ENCODE measurements around the gene CAPRIN1.
"Not testable (repeated sequence)": the region's sequence is repeated elsewhere in the genome, so short reads cannot be mapped to it uniquely, and the experiment has no call there.

CAPRIN1 gene

GRCh38 chr11:34063061-34063795, 11.7 kb downstream of the CAPRIN1 start:
- no peak for DNase-seq
- Mint-ChIP-seq H3K27me3 (no peaks in the 10 kb centered on the region), H3K4me3 (no peak overlapping the region), H3K36me3 (ENCODE audit: low read depth) (peaks cover 43% of the 10 kb centered on the region), H3K9me3 (no peaks in the 10 kb centered on the region), H3K27ac (peak overlapping the region; percentile 43), H3K4me1 (peaks cover 68% of the 10 kb centered on the region)
- ATAC-seq: no peak

- Mint-ChIP-seq H3K9me3 (no peaks in the 10 kb centered on the region), H3K4me3 (no peak overlapping the region), H3K36me3 (ENCODE audit: low read depth) (peaks cover 36% of the 10 kb centered on the region), H3K27ac (no peak overlapping the region), H3K4me1 (peaks cover 58% of the 10 kb centered on the region), H3K27me3 (no peaks in the 10 kb centered on the region)
- DNase-seq (no peak), ATAC-seq (no peak)
Measured at GRCh38 chr11:34064291-34064690, 12.8 kb downstream of the CAPRIN1 start.

DNA sequence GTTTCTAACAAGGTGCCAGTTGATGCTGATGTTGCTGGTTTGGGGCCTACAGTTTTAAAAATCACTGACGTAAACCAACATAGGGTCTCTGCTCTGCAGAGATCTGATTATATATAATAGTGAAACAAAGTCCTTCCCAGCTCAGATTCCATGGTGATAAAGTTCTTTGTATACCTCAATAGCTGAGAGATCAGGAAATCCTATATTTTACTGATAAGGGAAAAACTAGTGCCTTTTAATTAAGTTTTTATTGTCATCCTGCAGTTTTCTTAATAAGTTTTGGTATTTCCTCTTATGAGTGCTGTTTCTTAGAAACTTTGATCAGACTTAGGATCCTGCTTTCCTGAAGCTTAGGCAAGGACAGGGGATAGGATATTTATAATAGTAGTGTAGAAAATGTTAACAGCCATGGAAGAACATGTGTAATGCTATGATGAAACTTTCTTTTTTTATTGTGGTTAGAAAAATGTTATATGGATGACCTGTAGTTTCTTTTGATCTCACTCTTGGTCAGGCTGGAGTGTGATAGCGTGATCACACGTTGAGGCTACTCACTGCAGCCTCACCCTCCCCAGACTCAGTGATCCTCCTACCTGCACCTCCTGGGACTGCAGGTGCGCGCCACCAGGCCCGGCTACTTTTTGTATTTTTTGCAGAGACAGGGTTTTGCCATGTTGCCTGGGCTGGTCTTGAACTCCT, 14.1 kb downstream of the CAPRIN1 start:
- Mint-ChIP-seq H3K4me1 (peaks cover 59% of the 10 kb centered on the region), H3K4me3 (no peak overlapping the region), H3K27ac (no peak overlapping the region), H3K36me3 (ENCODE audit: low read depth) (peaks cover 39% of the 10 kb centered on the region), H3K27me3 (no peaks in the 10 kb centered on the region), H3K9me3 (no peaks in the 10 kb centered on the region)
- peak; percentile 81 for ATAC-seq
- peak; percentile 18 for DNase-seq

DNA sequence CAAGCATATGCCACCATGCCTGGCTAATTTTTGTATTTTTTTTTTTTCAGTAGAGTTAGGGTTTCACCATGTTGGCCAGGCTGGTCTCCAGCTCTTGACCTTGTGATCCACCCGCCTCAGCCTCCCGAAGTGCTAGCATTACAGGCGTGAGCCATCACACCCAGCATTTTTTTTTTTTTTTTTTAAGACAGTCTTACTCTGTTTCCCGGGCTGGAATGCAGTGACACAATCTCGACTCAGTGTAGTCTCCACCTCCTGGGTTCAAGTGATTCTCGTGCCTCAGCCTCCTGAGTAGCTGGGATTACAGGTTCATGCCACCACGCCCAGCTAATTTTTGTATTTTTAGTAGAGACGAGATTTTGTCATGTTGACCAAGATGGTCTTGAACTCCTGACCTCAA, 15.2 kb downstream of the CAPRIN1 start:
- not testable (repeated sequence) for DNase-seq, H3K4me3 Mint-ChIP-seq, H3K27me3 Mint-ChIP-seq, H3K27ac Mint-ChIP-seq, H3K9me3 Mint-ChIP-seq, ATAC-seq
- Mint-ChIP-seq H3K4me1 (peaks cover 69% of the 10 kb centered on the region), H3K36me3 (ENCODE audit: low read depth) (peaks cover 47% of the 10 kb centered on the region)

- peaks cover 48% of the 10 kb centered on the region for H3K36me3 Mint-ChIP-seq (ENCODE audit: low read depth)
- no peak for DNase-seq
- peaks cover 69% of the 10 kb centered on the region for H3K4me1 Mint-ChIP-seq
- no peaks in the 10 kb centered on the region for H3K9me3 Mint-ChIP-seq
- H3K27ac Mint-ChIP-seq: peak overlapping the region; percentile 57
- no peak overlapping the region for H3K4me3 Mint-ChIP-seq
- no peaks in the 10 kb centered on the region for H3K27me3 Mint-ChIP-seq
- ATAC-seq: no peak
Measured at GRCh38 chr11:34067383-34068065, 16.0 kb downstream of the CAPRIN1 start.

DNA sequence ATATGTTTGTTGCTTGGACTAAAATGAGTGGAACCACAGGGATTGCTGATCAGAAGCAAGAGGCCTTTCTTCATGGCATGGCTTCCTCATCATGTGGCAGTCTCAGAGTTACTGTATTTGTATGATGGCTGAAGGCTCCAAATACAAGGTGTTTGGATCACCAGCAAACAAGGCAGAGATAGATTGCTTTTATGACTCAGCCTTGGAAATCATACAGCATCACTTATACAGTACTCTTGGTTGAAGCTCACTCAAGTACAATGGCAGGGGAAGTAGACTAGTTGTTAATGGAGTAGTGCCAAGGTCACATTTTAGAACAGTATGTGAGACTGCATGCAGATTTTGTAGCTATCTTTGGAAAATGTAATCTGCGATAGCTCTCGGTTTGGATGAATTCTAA, 16.6 kb downstream of the CAPRIN1 start:
- Mint-ChIP-seq H3K36me3 (ENCODE audit: low read depth) (peaks cover 50% of the 10 kb centered on the region), H3K4me3 (no peak overlapping the region), H3K27me3 (no peaks in the 10 kb centered on the region), H3K9me3 (no peaks in the 10 kb centered on the region), H3K27ac (peak overlapping the region; percentile 57), H3K4me1 (peaks cover 64% of the 10 kb centered on the region)
- no peak for DNase-seq
- peak; percentile 64 for ATAC-seq

DNA sequence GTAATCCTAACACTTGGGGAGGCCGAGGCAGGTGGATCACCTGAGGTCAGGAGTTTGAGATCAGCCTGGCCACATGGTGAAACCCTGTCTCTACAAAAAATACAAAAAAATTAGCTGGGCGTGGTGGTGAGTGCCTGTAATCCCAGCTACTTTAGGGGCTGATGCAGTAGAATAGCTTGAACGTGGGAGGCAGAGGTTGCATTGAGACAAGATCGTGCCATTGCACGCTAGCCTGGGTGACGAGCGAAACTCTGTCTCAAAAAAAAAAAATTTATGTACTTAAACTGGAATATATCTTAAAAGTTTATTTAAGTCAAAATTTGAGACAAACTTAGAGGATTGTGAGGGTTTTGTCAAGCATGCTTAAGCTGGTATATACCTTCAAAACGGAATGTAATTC, 19.8 kb downstream of the CAPRIN1 start:
- not testable (repeated sequence) for H3K27me3 Mint-ChIP-seq, ATAC-seq, DNase-seq, H3K27ac Mint-ChIP-seq, H3K4me3 Mint-ChIP-seq, H3K9me3 Mint-ChIP-seq
- H3K36me3 Mint-ChIP-seq (ENCODE audit: low read depth): peaks cover 58% of the 10 kb centered on the region
- H3K4me1 Mint-ChIP-seq: peaks cover 59% of the 10 kb centered on the region

DNA sequence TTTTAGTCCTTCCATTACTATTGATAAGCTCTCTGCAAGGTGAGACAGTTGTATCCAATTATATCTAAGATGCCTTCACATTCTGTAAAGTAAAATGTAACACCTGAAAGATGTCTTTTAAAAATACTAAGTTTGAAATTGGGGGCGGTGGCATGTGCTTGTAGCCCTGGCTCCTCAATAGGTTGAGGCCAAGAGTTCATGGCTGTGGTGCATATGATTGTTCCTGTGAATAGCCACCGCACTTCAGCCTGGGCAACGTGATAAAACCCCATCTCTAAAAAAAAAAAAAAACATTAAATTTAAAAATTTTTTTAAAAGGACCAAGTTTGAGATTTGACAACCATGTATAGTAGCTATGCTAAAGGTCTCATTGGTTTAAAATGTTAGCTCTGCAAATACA, 20.5 kb downstream of the CAPRIN1 start:
- H3K36me3 Mint-ChIP-seq (ENCODE audit: low read depth): peaks cover 60% of the 10 kb centered on the region
- no peaks in the 10 kb centered on the region for H3K9me3 Mint-ChIP-seq
- ATAC-seq (no peak), DNase-seq (no peak)
- H3K27ac Mint-ChIP-seq: no peak overlapping the region
- H3K4me3 Mint-ChIP-seq: no peak overlapping the region
- H3K27me3 Mint-ChIP-seq: no peaks in the 10 kb centered on the region
- peaks cover 55% of the 10 kb centered on the region for H3K4me1 Mint-ChIP-seq

DNA sequence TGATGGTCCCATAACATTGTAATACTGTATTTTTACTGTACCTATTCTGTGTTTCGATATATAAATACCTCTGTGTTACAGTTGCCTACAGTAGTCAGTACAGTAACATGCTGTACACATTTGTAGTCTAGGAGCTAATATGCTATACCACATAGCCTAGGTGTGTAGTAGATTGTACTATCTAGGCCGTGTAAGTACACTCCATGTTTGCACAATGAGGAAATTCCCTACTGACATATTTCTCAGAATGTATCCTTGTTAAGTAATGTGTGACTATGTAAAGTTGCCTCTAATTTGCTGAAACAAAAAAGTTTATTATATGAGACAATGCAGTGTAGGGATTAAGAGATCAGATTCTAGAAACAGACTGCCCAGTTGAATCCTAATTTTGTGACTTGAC, 21.3 kb downstream of the CAPRIN1 start:
- H3K36me3 Mint-ChIP-seq (ENCODE audit: low read depth): peaks cover 62% of the 10 kb centered on the region
- no peak overlapping the region for H3K27ac Mint-ChIP-seq

GRCh38 chr11:34074391-34074790, 22.9 kb downstream of the CAPRIN1 start:
- Mint-ChIP-seq H3K4me3 (no peak overlapping the region), H3K9me3 (no peaks in the 10 kb centered on the region), H3K36me3 (ENCODE audit: low read depth) (peaks cover 71% of the 10 kb centered on the region), H3K4me1 (peaks cover 45% of the 10 kb centered on the region), H3K27ac (peak overlapping the region; percentile 6), H3K27me3 (no peaks in the 10 kb centered on the region)
- DNase-seq: no peak
- no peak for ATAC-seq

More for the DNA sequence above, 21.3 kb downstream of the CAPRIN1 start:
- Mint-ChIP-seq H3K4me1 (peaks cover 47% of the 10 kb centered on the region), H3K9me3 (no peaks in the 10 kb centered on the region), H3K27me3 (no peaks in the 10 kb centered on the region), H3K4me3 (no peak overlapping the region)
- DNase-seq: no peak
- no peak for ATAC-seq

- H3K4me1 Mint-ChIP-seq: peaks cover 38% of the 10 kb centered on the region
- H3K27ac Mint-ChIP-seq: peak overlapping the region; percentile 20
- DNase-seq: no peak
- ATAC-seq: no peak
- H3K9me3 Mint-ChIP-seq: no peaks in the 10 kb centered on the region
- H3K27me3 Mint-ChIP-seq: no peaks in the 10 kb centered on the region
- no peak overlapping the region for H3K4me3 Mint-ChIP-seq
- peaks cover 72% of the 10 kb centered on the region for H3K36me3 Mint-ChIP-seq (ENCODE audit: low read depth)
Measured at GRCh38 chr11:34075178-34075820, 23.8 kb downstream of the CAPRIN1 start.

GRCh38 chr11:34080609-34081008, 29.1 kb downstream of the CAPRIN1 start:
- ATAC-seq: no peak
- Mint-ChIP-seq H3K36me3 (ENCODE audit: low read depth) (peaks cover 79% of the 10 kb centered on the region), H3K4me3 (no peak overlapping the region)

GRCh38 chr11:34084637-34085036, 33.1 kb downstream of the CAPRIN1 start:
- ATAC-seq: no peak
- Mint-ChIP-seq H3K27ac (peak overlapping the region; percentile 56), H3K4me3 (no peak overlapping the region), H3K4me1 (peaks cover 23% of the 10 kb centered on the region), H3K36me3 (ENCODE audit: low read depth) (peaks cover 72% of the 10 kb centered on the region), H3K27me3 (no peaks in the 10 kb centered on the region), H3K9me3 (no peaks in the 10 kb centered on the region)
- DNase-seq: no peak

More at GRCh38 chr11:34080609-34081008, 29.1 kb downstream of the CAPRIN1 start:
- no peak for DNase-seq
- peaks cover 17% of the 10 kb centered on the region for H3K4me1 Mint-ChIP-seq
- H3K9me3 Mint-ChIP-seq: no peaks in the 10 kb centered on the region
- no peaks in the 10 kb centered on the region for H3K27me3 Mint-ChIP-seq
- H3K27ac Mint-ChIP-seq: peak overlapping the region; percentile 30

- Mint-ChIP-seq H3K9me3 (no peaks in the 10 kb centered on the region), H3K4me1 (peaks cover 23% of the 10 kb centered on the region), H3K27ac (peak overlapping the region; percentile 54), H3K4me3 (no peak overlapping the region), H3K36me3 (ENCODE audit: low read depth) (peaks cover 72% of the 10 kb centered on the region), H3K27me3 (no peaks in the 10 kb centered on the region)
- DNase-seq (no peak), ATAC-seq (no peak)
Measured at GRCh38 chr11:34086554-34087283, 35.2 kb downstream of the CAPRIN1 start.

Measured in activated naive CD8-positive, alpha-beta T cell treated with anti-CD3 and anti-CD28 coated beads, Interleukin-2, amount 50 U/mL, for 24 hours (primary cell).